Fibroblast of mammary gland (primary cell): ENCODE data around the gene MYH16.
A peak's percentile ranks its signal among the peaks of the same experiment; 100 is the strongest.

ENCODE experiments used
- DNase-seq: peaks from one replicate; pipeline ENCODE4 v3.0.0-alpha.2; 2010; ENCODE audit warnings: low read depth
- H3K4me3 ChIP-seq: 2 replicates; pipeline ENCODE4 v1.5.1; 2011; ENCODE audit warnings: low read depth, mild to moderate bottlenecking, low read length, moderate library complexity; ENCODE audit not compliant: control insufficient read depth
- CTCF ChIP-seq: conservative IDR thresholded peaks from 2 replicates; pipeline ENCODE4 v1.5.1; 2011; ENCODE audit warnings: low read depth, low read length, inconsistent platforms; ENCODE audit not compliant: control insufficient read depth, insufficient read depth

Gene MYH16

GRCh38 chr7:99308461-99309074 lies 35.9 kb downstream of the MYH16 start:
- peak; percentile 78 for DNase-seq

GRCh38 chr7:99309111-99309510 lies 36.5 kb downstream of the MYH16 start:
- no peak for TF ChIP-seq CTCF
- H3K4me3 ChIP-seq, result no peak overlapping the region
- DNase-seq, result no peak

More at GRCh38 chr7:99308461-99309074, 35.9 kb downstream of the MYH16 start:
- no peak overlapping the region for H3K4me3 ChIP-seq
- no peak for TF ChIP-seq CTCF

- H3K4me3 ChIP-seq, result no peak overlapping the region
- DNase-seq, result no peak
- TF ChIP-seq CTCF, result no peak
Measured at GRCh38 chr7:99310004-99310403, 37.4 kb downstream of the MYH16 start.

- DNase-seq, result no peak
- TF ChIP-seq CTCF, result peak; percentile 3
- no peak overlapping the region for H3K4me3 ChIP-seq
Measured at GRCh38 chr7:99311702-99312101, 39.1 kb downstream of the MYH16 start.

GRCh38 chr7:99312316-99313203 lies 39.9 kb downstream of the MYH16 start:
- peak; percentile 94 for TF ChIP-seq CTCF
- peak; percentile 62 for DNase-seq
- H3K4me3 ChIP-seq, result no peak overlapping the region

- no peak for DNase-seq
- TF ChIP-seq CTCF, result no peak
- no peak overlapping the region for H3K4me3 ChIP-seq
Measured at GRCh38 chr7:99313204-99313573, 40.5 kb downstream of the MYH16 start.
